HG03097 (cell line): Measurements from ENCODE around the gene SPNS1.

Experiments
- ATAC-seq: cut with Tn5 transposase; IDR thresholded peaks from one replicate; pipeline ENCODE4 v1.9.1; 2021; ENCODE audit not compliant: unreplicated experiment, low FRiP score

Gene SPNS1

GRCh38 chr16:29025218-29025617 lies 50.6 kb downstream of the SPNS1 start:
- ATAC-seq: no peak

- no peak for ATAC-seq
These were observed 51.2 kb downstream of the SPNS1 start for GRCh38 chr16:29025735-29026134.

GRCh38 chr16:29028457-29029167 lies 54.0 kb downstream of the SPNS1 start:
- no peak for ATAC-seq

DNA sequence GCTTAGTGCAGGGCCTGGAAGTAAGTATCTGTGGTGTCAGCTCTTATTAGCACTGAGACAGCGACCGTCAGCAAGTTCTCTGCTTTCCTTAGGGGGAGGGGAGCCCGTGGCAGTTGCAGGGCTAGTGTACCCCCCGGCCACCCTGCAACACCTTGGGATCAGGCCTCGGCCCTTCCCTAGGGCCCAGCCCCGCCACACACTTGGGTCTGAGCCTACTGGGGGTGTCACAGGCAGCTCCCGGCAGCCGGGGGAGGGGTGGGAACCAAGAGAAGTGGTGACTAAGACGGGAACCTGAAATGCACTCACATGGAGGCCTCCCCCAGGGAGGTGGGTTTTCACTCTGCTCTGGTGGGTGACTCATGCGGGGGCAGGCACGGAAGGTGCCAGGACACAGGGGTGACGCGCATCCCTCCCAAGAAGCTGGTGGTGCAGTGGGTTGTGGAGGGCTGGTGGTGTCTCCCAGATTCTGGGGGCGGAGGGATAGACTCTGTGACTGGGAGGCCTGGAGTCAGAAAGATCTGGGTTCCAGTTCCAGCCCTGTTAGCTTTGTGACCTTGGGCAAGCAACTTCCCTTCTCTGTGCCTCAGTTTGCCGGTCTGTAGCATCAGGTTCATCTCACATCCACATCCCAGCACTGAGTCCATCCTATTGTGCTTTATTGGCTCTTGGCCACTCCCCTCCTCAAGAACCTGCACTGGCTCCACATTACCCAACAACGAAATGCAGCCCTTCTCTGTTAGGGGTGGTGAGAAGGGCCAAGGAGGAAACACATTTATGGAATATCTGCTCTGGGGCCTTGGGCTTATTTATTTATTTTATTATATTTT lies 54.8 kb downstream of the SPNS1 start:
- ATAC-seq: no peak

GRCh38 chr16:29030086-29030840 lies 55.7 kb downstream of the SPNS1 start:
- ATAC-seq: no peak
